HG03521 (cell line): ENCODE results near the gene SLC13A2.

ENCODE experiments used
- ATAC-seq: cut with Tn5 transposase; IDR thresholded peaks from one replicate; pipeline ENCODE4 v1.9.1; 2021; ENCODE audit warnings: mild to moderate bottlenecking, moderate library complexity; ENCODE audit not compliant: unreplicated experiment

Gene SLC13A2

GRCh38 chr17:28470914-28471366, 2.5 kb upstream of the SLC13A2 start:
- no peak for ATAC-seq

GRCh38 chr17:28471531-28472342, 1.7 kb upstream of the SLC13A2 start:
- no peak for ATAC-seq

- no peak for ATAC-seq
Measured at GRCh38 chr17:28472871-28473497, 460 bp upstream of the SLC13A2 start.

- no peak for ATAC-seq
Measured at GRCh38 chr17:28474111-28474531, 677 bp downstream of the SLC13A2 start.

- ATAC-seq, result no peak
Measured at GRCh38 chr17:28475151-28475900, 1.9 kb downstream of the SLC13A2 start.

GRCh38 chr17:28476076-28476865, 2.8 kb downstream of the SLC13A2 start:
- no peak for ATAC-seq

- ATAC-seq, result no peak
Measured at GRCh38 chr17:28477928-28478327, 4.5 kb downstream of the SLC13A2 start.

- ATAC-seq, result no peak
Measured at GRCh38 chr17:28478712-28479615, 5.5 kb downstream of the SLC13A2 start.

- ATAC-seq, result no peak
Measured at GRCh38 chr17:28480278-28480677, 6.8 kb downstream of the SLC13A2 start.

GRCh38 chr17:28480799-28481571, 7.5 kb downstream of the SLC13A2 start:
- no peak for ATAC-seq

GRCh38 chr17:28482551-28483199, 9.2 kb downstream of the SLC13A2 start:
- ATAC-seq, result no peak

- ATAC-seq, result peak; percentile 79
Measured at GRCh38 chr17:28484296-28484695, 10.9 kb downstream of the SLC13A2 start.

- no peak for ATAC-seq
Measured at GRCh38 chr17:28485049-28485448, 11.6 kb downstream of the SLC13A2 start.

- no peak for ATAC-seq
Measured at GRCh38 chr17:28487881-28488532, 14.6 kb downstream of the SLC13A2 start.

- no peak for ATAC-seq
Measured at GRCh38 chr17:28488533-28489276, 15.3 kb downstream of the SLC13A2 start.

- no peak for ATAC-seq
Measured at GRCh38 chr17:28491286-28491685, 17.8 kb downstream of the SLC13A2 start.

- ATAC-seq, result no peak
Measured at GRCh38 chr17:28491860-28492259, 18.4 kb downstream of the SLC13A2 start.
